ENCODE results near the gene DAND5.

Gene DAND5

GRCh38 chr19:12939975-12940423 is 29.4 kb upstream of the DAND5 start:
- peak overlapping the region; percentile 83; the same call in 1 of the 2 replicates for H3K27ac ChIP-seq
- no peak overlapping the region for H3K4me3 ChIP-seq (IDR thresholded peaks at IDR 0.05; ENCODE audit: insufficient read depth, low read depth, low read length)
- no peaks in the 10 kb centered on the region for H3K27me3 ChIP-seq (ENCODE audit: insufficient read depth, low read depth)
- H3K4me1 ChIP-seq (ENCODE audit: low read depth, poor library complexity, severe bottlenecking), result peaks cover 67% of the 10 kb centered on the region
- TF ChIP-seq, protein P1, sequence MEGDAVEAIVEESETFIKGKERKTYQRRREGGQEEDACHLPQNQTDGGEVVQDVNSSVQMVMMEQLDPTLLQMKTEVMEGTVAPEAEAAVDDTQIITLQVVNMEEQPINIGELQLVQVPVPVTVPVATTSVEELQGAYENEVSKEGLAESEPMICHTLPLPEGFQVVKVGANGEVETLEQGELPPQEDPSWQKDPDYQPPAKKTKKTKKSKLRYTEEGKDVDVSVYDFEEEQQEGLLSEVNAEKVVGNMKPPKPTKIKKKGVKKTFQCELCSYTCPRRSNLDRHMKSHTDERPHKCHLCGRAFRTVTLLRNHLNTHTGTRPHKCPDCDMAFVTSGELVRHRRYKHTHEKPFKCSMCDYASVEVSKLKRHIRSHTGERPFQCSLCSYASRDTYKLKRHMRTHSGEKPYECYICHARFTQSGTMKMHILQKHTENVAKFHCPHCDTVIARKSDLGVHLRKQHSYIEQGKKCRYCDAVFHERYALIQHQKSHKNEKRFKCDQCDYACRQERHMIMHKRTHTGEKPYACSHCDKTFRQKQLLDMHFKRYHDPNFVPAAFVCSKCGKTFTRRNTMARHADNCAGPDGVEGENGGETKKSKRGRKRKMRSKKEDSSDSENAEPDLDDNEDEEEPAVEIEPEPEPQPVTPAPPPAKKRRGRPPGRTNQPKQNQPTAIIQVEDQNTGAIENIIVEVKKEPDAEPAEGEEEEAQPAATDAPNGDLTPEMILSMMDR (conservative IDR thresholded peaks at IDR 0.05; ENCODE audit: low read depth, low read length), result no peak
- H2AFZ ChIP-seq (ENCODE audit: low read depth), result no peak overlapping the region
- peaks cover 35% of the 10 kb centered on the region for H3K36me3 ChIP-seq (ENCODE audit: insufficient read depth)
- H3K4me2 ChIP-seq, result peak overlapping the region; percentile 96
- peak overlapping the region; percentile 97; the same call in 1 of the 2 replicates for H3K9ac ChIP-seq
- peaks cover 11% of the 10 kb centered on the region for H4K20me1 ChIP-seq (ENCODE audit: insufficient read depth)
- peaks cover 40% of the 10 kb centered on the region for H3K79me2 ChIP-seq (ENCODE audit: insufficient read depth, low read depth)

GRCh38 chr19:12940897-12941296 is 28.5 kb upstream of the DAND5 start:
- Histone ChIP-seq H3K27ac (peak overlapping the region; percentile 83), H3K79me2 (ENCODE audit: insufficient read depth, low read depth) (peaks cover 40% of the 10 kb centered on the region), H3K4me3 (IDR thresholded peaks at IDR 0.05; ENCODE audit: insufficient read depth, low read depth, low read length) (no peak overlapping the region), H3K27me3 (ENCODE audit: insufficient read depth, low read depth) (no peaks in the 10 kb centered on the region), H4K20me1 (ENCODE audit: insufficient read depth) (peaks cover 11% of the 10 kb centered on the region), H3K9ac (peak overlapping the region; percentile 97; the same call in 1 of the 2 replicates), H3K4me1 (ENCODE audit: low read depth, poor library complexity, severe bottlenecking) (peaks cover 71% of the 10 kb centered on the region), H3K4me2 (peak overlapping the region; percentile 96), H2AFZ (ENCODE audit: low read depth) (no peak overlapping the region), H3K36me3 (ENCODE audit: insufficient read depth) (peaks cover 35% of the 10 kb centered on the region)
- TF ChIP-seq, protein P1 (conservative IDR thresholded peaks at IDR 0.05; ENCODE audit: low read depth, low read length), result no peak

DNA sequence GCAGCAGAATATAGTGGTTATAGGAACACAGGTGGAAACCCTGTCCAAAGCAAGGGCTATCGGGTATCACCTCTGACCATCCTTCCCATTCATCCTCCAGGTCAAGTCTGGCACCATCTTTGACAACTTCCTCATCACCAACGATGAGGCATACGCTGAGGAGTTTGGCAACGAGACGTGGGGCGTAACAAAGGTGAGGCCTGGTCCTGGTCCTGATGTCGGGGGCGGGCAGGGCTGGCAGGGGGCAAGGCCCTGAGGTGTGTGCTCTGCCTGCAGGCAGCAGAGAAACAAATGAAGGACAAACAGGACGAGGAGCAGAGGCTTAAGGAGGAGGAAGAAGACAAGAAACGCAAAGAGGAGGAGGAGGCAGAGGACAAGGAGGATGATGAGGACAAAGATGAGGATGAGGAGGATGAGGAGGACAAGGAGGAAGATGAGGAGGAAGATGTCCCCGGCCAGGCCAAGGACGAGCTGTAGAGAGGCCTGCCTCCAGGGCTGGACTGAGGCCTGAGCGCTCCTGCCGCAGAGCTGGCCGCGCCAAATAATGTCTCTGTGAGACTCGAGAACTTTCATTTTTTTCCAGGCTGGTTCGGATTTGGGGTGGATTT is 25.8 kb upstream of the DAND5 start:
- Histone ChIP-seq H3K9ac (no peak overlapping the region), H4K20me1 (ENCODE audit: insufficient read depth) (peaks cover 11% of the 10 kb centered on the region), H3K79me2 (ENCODE audit: insufficient read depth, low read depth) (peaks cover 58% of the 10 kb centered on the region), H3K4me3 (IDR thresholded peaks at IDR 0.05; ENCODE audit: insufficient read depth, low read depth, low read length) (no peak overlapping the region), H3K36me3 (ENCODE audit: insufficient read depth) (peaks cover 37% of the 10 kb centered on the region), H3K27ac (no peak overlapping the region; the same call in 1 of the 2 replicates), H2AFZ (ENCODE audit: low read depth) (no peak overlapping the region), H3K27me3 (ENCODE audit: insufficient read depth, low read depth) (no peaks in the 10 kb centered on the region), H3K4me1 (ENCODE audit: low read depth, poor library complexity, severe bottlenecking) (peaks cover 66% of the 10 kb centered on the region), H3K4me2 (no peak overlapping the region)
- TF ChIP-seq, protein P1 (conservative IDR thresholded peaks at IDR 0.05; ENCODE audit: low read depth, low read length), result no peak

GRCh38 chr19:12944104-12944674 is 25.2 kb upstream of the DAND5 start:
- Histone ChIP-seq H3K4me2 (no peak overlapping the region; the same call in 1 of the 2 replicates), H3K79me2 (ENCODE audit: insufficient read depth, low read depth) (peaks cover 51% of the 10 kb centered on the region)
- TF ChIP-seq, protein P1 (conservative IDR thresholded peaks at IDR 0.05; ENCODE audit: low read depth, low read length), result no peak

More at GRCh38 chr19:12944104-12944674, 25.2 kb upstream of the DAND5 start:
- H3K27me3 ChIP-seq (ENCODE audit: insufficient read depth, low read depth), result no peaks in the 10 kb centered on the region
- peaks cover 36% of the 10 kb centered on the region for H3K36me3 ChIP-seq (ENCODE audit: insufficient read depth)
- peak overlapping the region; percentile 84; the same call in 1 of the 2 replicates for H3K27ac ChIP-seq
- peaks cover 11% of the 10 kb centered on the region for H4K20me1 ChIP-seq (ENCODE audit: insufficient read depth)
- H3K4me3 ChIP-seq (IDR thresholded peaks at IDR 0.05; ENCODE audit: insufficient read depth, low read depth, low read length), result no peak overlapping the region
- peaks cover 66% of the 10 kb centered on the region for H3K4me1 ChIP-seq (ENCODE audit: low read depth, poor library complexity, severe bottlenecking)
- H3K9ac ChIP-seq, result no peak overlapping the region
- no peak overlapping the region for H2AFZ ChIP-seq (ENCODE audit: low read depth)

Data from KMS-11 (cell line).